ENCODE results near the gene FAM217B. TPM values are rescaled to one million over a fixed set of nuclear protein-coding genes. Genes with fewer than 3 reads are reported as not detected.

FAM217B gene
- polyA plus RNA-seq, 1 of the 3 experiments (the other 2 are of a cell fraction) = 3.0 TPM

DNA sequence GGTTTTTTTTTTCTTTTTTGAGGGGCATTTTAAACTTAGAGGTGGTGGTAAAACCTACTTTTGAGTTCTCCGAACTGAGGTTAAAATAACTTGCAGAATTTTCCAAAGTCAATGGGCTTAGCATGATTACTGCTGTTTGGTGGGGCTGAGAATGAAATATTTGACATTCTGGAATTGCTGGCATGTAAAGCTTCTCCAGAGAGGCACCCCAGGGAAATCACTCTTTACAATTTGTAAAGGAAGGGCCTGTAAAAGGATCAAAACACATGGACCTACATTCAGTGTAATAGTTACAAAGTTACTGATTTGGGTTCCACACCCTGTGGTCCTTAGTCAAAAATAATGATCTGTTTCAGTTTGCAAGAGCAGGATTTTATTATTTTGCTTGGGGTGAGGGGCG lies 5.5 kb downstream of the FAM217B start (continued):
- TF ChIP-seq, protein P1, sequence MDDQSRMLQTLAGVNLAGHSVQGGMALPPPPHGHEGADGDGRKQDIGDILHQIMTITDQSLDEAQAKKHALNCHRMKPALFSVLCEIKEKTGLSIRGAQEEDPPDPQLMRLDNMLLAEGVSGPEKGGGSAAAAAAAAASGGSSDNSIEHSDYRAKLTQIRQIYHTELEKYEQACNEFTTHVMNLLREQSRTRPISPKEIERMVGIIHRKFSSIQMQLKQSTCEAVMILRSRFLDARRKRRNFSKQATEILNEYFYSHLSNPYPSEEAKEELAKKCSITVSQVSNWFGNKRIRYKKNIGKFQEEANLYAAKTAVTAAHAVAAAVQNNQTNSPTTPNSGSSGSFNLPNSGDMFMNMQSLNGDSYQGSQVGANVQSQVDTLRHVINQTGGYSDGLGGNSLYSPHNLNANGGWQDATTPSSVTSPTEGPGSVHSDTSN (IDR thresholded peaks at IDR 0.05) = no peak
- TF ChIP-seq MXI1 (IDR thresholded peaks at IDR 0.05; ENCODE audit: low read depth, low read length) (no peak), GABPA (IDR thresholded peaks at IDR 0.05; ENCODE audit: low read depth) (no peak), EP300 (IDR thresholded peaks at IDR 0.05; ENCODE audit: borderline replicate concordance in 1 of 2, low read depth in 1 of 2, low read length in 1 of 2) (no peak)

DNA sequence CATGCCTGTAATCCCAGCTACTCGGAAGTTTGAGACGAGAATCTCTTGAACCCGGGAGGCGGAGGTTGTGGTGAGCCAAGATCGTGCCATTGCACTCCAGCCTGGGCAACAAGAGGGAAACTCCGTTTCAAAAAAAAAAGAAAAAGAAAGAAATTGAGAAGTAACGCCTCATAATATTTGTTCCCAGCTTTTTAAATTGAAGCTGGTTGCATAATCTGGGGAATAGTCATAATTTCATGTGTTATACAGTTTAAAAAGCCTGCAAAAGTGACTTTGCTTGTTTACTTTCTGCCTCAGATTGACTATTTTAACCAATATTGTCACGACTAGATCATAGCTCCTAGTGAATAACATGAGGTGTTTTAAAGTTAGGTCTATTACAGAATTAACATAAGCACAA lies 7.2 kb downstream of the FAM217B start:
- Histone ChIP-seq H4K20me1 (ENCODE audit: insufficient read depth) (no peaks in the 10 kb centered on the region), H3K36me3 (replicated peaks in 1 of 2; ENCODE audit: control insufficient read depth in 1 of 2, insufficient read depth in 2 of 2, low read length in 1 of 2) (peaks cover 24 to 43% of the 10 kb centered on the region in 2 experiments), H3K27me3 (ENCODE audit: insufficient read depth) (no peaks in the 10 kb centered on the region), H3K4me3 (ENCODE audit: low read depth in 2 of 2, low read length in 1 of 2) (no peak overlapping the region), H3K9me3 (no peaks in the 10 kb centered on the region), H3K79me2 (ENCODE audit: insufficient read depth) (peaks cover 3% of the 10 kb centered on the region; the same call in 1 of the 2 replicates), H3K9ac (no peak overlapping the region), H3K9me2 (no peaks in the 10 kb centered on the region), H2AFZ (ENCODE audit: low read depth) (no peak overlapping the region), H3K27ac (ENCODE audit: low read depth in 2 of 2, low read length in 1 of 2) (no peak overlapping the region), H3K4me2 (no peak overlapping the region), H3F3A (replicated peaks; ENCODE audit: insufficient read depth) (no peaks in the 10 kb centered on the region), H3K4me1 (ENCODE audit: control insufficient read depth in 1 of 2, insufficient read depth in 2 of 2, low read depth in 1 of 2, low read length in 1 of 2) (peaks cover 0 to 2% of the 10 kb centered on the region in 2 experiments; a peak in 1 of 4 replicates)
- CTCF ChIA-PET = interaction anchor here (1.2 to 10.9 kb wide), 4 partner anchors 10 to 36 kb away, joined by 3 to 95 read pairs (median 4); partner anchors contain the start of genes CDH26, FAM217B, PPP1R3D and SYCP2
- TF ChIP-seq, protein P2, sequence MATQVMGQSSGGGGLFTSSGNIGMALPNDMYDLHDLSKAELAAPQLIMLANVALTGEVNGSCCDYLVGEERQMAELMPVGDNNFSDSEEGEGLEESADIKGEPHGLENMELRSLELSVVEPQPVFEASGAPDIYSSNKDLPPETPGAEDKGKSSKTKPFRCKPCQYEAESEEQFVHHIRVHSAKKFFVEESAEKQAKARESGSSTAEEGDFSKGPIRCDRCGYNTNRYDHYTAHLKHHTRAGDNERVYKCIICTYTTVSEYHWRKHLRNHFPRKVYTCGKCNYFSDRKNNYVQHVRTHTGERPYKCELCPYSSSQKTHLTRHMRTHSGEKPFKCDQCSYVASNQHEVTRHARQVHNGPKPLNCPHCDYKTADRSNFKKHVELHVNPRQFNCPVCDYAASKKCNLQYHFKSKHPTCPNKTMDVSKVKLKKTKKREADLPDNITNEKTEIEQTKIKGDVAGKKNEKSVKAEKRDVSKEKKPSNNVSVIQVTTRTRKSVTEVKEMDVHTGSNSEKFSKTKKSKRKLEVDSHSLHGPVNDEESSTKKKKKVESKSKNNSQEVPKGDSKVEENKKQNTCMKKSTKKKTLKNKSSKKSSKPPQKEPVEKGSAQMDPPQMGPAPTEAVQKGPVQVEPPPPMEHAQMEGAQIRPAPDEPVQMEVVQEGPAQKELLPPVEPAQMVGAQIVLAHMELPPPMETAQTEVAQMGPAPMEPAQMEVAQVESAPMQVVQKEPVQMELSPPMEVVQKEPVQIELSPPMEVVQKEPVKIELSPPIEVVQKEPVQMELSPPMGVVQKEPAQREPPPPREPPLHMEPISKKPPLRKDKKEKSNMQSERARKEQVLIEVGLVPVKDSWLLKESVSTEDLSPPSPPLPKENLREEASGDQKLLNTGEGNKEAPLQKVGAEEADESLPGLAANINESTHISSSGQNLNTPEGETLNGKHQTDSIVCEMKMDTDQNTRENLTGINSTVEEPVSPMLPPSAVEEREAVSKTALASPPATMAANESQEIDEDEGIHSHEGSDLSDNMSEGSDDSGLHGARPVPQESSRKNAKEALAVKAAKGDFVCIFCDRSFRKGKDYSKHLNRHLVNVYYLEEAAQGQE (IDR thresholded peaks at IDR 0.05; ENCODE audit: low read depth, low read length) = no peak
- TF ChIP-seq, protein P3, sequence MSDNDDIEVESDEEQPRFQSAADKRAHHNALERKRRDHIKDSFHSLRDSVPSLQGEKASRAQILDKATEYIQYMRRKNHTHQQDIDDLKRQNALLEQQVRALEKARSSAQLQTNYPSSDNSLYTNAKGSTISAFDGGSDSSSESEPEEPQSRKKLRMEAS (IDR thresholded peaks at IDR 0.05; ENCODE audit: low read depth) = no peak
- no peak for TF ChIP-seq RAD21 (IDR thresholded peaks at IDR 0.05; ENCODE audit: low read length)
- no peak for TF ChIP-seq RFX5 (IDR thresholded peaks at IDR 0.05; ENCODE audit: low read length)
- TF ChIP-seq, protein P4, sequence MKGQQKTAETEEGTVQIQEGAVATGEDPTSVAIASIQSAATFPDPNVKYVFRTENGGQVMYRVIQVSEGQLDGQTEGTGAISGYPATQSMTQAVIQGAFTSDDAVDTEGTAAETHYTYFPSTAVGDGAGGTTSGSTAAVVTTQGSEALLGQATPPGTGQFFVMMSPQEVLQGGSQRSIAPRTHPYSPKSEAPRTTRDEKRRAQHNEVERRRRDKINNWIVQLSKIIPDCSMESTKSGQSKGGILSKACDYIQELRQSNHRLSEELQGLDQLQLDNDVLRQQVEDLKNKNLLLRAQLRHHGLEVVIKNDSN (IDR thresholded peaks at IDR 0.05; ENCODE audit: borderline replicate concordance, low read depth) = no peak
- no peak for TF ChIP-seq NRF1 (IDR thresholded peaks at IDR 0.05; ENCODE audit: low read depth, low read length)
- TF ChIP-seq TEAD4 (IDR thresholded peaks at IDR 0.05; ENCODE audit: borderline replicate concordance, insufficient read depth) = no peak
- TF ChIP-seq TAF1 (IDR thresholded peaks at IDR 0.05; ENCODE audit: borderline replicate concordance, low read depth, low read length) = no peak
- no peak for TF ChIP-seq GABPA (IDR thresholded peaks at IDR 0.05; ENCODE audit: low read depth)
- TF ChIP-seq EZH2phosphoT487 (IDR thresholded peaks at IDR 0.05; ENCODE audit: borderline replicate concordance, low read depth) = no peak
- TF ChIP-seq FOXJ3 (CRISPR knock-in tag; IDR thresholded peaks at IDR 0.05) = no peak
- TF ChIP-seq GATA2 (CRISPR knock-in tag; IDR thresholded peaks at IDR 0.05) = no peak
- no peak for TF ChIP-seq POLR2AphosphoS5 (IDR thresholded peaks at IDR 0.05; ENCODE audit: low read depth, low read length)
- no peak for TF ChIP-seq CHD2 (IDR thresholded peaks at IDR 0.05; ENCODE audit: low read length, partially characterized antibody)
- TF ChIP-seq RCOR1 (IDR thresholded peaks at IDR 0.05; ENCODE audit: low read length) = no peak
- POLR2A ChIA-PET = no interaction called here
- DNase-seq = no peak
- WGBS (ENCODE audit: low lambda C conversion rate) = 90% methylated on average over 8 of the region's 8 CpGs

All from SK-N-SH (cell line).